GM18519 (cell line): Measurements from ENCODE around the gene KIR2DL1.
"Not testable (repeated sequence)": the region's sequence is repeated elsewhere in the genome, so short reads cannot be mapped to it uniquely, and the experiment has no call there.

ENCODE experiments used
- ATAC-seq: cut with Tn5 transposase; IDR thresholded peaks from one replicate; pipeline ENCODE4 v1.9.1; 2021; ENCODE audit warnings: mild to moderate bottlenecking, moderate library complexity; ENCODE audit not compliant: unreplicated experiment, low FRiP score

The KIR2DL1 gene

DNA sequence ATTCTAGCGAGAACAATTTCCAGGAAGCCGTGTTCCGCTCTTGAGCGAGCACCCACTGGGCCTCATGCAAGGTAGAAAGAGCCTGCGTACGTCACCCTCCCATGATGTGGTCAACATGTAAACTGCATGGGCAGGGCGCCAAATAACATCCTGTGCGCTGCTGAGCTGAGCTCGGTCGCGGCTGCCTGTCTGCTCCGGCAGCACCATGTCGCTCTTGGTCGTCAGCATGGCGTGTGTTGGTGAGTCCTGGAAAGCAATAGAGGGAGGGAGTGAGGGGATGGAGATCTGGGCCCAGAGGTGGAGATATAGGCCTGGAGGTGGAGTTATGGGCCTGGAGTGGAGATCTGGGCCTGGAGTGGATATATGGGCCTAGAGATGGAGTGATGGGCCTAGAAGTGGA, at the start of gene KIR2DL1:
Gene KIR2DL1 (plus strand): TSS at position 148 of the 400 bp plus-strand sequence. CDS start 58 bp downstream, at position 206.
- ATAC-seq, result not testable (repeated sequence)

DNA sequence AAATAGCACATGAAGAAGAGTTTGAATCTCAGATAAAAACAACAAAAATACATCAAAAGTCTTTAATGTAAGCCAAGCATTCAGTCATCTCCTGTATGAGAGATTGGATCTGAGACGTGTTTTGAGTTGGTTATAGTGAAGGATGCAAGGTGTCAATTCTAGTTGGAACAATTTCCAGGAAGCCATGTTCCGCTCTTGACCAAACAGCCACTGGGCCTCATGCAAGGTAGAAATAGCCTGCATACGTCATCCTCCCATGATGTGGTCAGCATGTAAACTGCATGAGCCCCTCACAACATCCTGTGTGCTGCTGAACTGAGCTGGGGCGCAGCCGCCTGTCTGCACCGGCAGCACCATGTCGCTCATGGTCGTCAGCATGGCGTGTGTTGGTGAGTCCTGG, 45.5 kb upstream of the KIR2DL1 start, which contains the start of gene KIR3DL3:
Gene KIR3DL3 (plus strand): TSS at position 301 of the 400 bp plus-strand sequence. CDS start 55 bp downstream, at position 356.
- no peak for ATAC-seq

DNA sequence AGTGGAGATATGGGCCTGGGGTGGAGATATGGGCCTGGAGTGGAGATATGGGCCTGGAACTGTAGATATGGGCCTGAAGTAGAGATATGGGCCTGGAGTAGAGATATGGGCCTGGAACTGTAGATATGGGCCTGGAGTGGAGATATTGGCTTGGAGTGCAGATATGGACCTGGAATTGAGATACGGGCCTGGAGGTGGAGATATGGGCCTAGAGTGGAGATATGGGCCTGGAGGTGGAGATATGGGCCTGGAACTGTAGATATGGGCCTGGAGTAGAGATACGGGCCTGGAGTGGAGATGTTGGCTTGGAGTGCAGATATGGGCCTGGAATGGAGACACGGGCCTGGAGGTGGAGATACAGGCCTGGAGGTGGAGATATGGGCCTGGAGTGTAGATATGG, 44.9 kb upstream of the KIR2DL1 start:
- ATAC-seq, result no peak

DNA sequence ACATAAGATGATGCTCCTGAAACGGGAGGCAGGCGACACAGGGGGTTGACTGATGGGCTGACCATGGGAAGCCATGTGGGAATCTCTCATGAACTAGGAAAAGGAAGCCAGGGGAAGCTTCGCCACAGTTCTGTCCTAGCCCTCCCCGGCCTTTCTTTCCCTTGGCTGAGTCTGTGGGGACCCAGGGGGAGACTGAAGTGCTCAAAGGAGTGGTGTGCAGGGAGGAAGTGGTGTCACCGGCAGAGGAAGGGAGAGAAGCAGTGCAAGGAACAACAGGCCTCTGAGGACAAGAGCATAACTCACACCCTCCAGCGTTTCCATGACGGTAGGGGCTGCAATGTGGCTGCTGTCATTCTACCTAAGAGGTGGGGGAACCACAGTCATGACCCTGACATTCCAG, 44.3 kb upstream of the KIR2DL1 start:
- no peak for ATAC-seq

DNA sequence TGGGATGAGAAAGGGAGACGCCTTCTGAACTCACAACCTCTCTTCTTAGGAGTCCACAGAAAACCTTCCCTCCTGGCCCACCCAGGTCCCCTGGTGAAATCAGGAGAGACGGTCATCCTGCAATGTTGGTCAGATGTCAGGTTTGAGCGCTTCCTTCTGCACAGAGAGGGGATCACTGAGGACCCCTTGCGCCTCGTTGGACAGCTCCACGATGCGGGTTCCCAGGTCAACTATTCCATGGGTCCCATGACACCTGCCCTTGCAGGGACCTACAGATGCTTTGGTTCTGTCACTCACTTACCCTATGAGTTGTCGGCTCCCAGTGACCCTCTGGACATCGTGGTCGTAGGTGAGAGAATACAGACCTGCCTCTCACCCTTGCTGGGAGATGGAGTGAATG, 42.0 kb upstream of the KIR2DL1 start:
- ATAC-seq, result no peak

DNA sequence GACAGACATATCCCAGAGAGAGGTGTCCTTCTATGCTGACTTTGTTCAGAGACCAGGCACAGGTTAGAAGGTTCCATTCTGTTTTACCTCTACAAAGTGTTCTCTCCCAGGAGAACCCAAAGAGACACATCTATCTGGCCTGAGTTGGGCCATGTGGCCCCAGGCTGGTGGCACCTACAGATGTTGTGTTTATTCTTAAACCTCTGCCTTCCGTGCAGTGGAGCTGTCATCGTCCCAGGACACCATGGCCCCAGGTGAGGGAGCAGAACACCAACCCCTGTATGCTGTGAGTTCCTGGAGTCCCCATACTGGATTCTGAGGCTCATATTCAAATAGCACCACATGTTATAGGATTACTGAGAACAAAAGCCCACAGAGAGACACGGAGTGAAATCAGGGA, 41.4 kb upstream of the KIR2DL1 start:
- ATAC-seq, result no peak

DNA sequence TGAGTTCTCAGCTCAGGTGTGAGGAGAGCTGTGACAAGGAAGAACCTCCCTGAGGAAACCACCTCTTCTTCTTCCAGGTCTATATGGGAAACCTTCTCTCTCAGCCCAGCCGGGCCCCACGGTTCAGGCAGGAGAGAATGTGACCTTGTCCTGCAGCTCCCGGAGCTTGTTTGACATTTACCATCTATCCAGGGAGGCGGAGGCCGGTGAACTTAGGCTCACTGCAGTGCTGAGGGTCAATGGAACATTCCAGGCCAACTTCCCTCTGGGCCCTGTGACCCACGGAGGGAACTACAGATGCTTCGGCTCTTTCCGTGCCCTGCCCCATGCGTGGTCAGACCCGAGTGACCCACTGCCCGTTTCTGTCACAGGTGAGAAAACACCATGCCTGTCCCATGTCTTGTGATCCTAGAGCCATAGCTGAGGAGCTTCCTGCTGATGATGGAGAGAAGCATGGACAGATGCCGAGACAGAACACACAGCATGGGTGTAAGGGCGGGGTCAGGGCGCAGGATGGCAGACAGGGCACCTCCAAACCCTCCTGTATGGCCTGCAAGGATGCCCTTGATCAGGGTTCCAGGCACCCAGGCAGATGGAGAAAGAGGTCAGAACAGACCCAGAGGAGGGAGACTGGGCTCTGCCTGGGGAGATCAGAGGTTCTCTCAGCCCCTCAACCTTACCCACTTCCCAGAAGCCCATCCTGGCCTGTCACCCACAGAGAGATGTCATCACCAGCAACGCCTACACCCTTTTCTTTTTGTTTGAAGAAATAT, 40.0 kb upstream of the KIR2DL1 start:
- no peak for ATAC-seq

DNA sequence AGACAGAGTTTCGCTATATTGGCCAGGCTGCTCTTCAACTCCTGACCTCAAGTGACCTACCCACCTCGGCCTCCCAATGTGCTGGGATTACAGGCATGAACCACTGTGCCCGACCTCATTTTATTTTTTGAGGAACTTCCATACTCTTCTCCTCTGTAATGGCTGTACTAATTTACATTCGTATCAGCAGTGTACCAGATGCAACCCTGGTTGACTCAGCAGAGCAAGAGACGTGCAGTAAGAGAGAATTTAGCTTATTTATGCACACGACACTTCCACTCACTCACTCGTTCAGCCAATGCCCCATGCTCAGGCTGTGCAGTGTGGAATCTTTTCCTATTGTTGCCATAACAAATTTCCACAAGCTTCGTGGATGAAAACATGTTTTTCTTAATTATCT, 38.4 kb upstream of the KIR2DL1 start:
- ATAC-seq, result no peak

DNA sequence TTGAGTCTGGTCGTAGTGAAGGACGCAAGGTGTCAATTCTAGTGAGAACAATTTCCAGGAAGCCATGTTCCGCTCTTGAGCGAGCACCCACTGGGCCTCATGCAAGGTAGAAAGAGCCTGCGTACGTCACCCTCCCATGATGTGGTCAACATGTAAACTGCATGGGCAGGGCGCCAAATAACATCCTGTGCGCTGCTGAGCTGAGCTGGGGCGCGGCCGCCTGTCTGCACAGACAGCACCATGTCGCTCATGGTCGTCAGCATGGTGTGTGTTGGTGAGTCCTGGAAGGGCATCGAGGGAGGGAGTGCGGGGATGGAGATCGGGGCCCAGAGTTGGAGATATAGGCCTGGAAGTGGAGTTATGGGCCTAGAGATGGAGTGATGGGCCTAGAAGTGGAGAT, 31.3 kb upstream of the KIR2DL1 start, which contains the start of gene KIR2DL3:
Gene KIR2DL3 (plus strand): TSS at position 208 of the 400 bp plus-strand sequence. CDS start 33 bp downstream, at position 241.
- not testable (repeated sequence) for ATAC-seq

DNA sequence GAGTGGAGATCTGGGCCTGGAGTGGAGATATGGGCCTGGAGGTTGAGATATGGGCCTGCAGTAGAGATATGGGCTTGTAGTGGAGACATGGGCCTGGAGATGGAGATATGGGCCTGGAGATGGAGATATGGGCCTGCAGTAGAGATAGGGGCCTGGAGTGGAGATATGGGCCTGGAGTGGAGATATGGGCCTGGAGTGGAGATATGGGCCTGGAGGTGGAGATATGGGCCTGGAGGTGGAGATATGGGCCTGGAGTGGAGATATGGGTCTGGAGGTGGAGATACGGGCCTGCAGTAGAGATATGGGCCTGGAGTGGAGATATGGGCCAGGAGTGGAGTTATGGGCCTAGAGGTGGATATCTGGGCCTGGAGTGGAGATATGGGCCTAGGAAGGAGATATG, 30.9 kb upstream of the KIR2DL1 start:
- ATAC-seq, result no peak

DNA sequence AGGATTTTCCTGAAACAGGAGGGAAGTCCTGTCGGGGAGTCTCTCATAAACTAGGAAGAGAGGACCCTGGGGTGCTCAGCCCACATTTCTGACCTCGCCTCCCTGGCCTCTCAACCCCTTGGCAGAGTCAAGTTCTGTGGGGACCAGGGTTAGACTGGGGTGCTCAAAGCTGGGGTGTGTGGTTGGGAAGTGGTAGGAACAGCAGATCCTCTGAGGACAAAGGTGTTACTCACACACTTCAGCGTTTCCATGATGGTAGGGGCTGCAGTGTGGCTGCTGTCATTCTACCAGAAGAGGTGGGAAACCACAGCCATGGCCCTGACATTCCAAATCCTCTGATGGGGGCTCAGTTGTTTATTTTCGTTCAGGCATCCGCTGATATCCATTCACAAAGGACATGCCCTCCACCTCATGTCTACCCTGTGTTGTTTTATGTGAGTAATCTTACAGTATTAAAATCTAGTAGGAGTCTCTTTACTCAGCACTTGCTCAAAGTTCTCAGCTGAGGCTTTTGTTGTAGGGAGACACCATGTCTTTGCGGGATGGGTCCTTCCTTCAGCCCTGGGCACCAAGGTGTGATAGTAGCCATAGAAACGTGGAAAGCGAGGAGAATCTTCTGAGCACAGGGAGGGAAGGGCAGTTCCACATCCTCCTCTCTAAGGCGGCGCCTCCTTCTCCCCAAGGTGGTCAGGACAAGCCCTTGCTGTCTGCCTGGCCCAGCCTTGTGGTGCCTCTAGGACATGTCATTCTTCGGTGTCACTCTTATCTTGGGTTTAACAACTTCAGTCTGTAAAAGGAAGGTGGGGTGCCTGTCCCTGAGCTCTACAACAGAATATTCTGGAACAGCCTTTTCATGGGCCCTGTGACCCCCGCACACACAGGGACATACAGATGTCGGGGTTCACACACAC, 29.8 kb upstream of the KIR2DL1 start:
- no peak for ATAC-seq

DNA sequence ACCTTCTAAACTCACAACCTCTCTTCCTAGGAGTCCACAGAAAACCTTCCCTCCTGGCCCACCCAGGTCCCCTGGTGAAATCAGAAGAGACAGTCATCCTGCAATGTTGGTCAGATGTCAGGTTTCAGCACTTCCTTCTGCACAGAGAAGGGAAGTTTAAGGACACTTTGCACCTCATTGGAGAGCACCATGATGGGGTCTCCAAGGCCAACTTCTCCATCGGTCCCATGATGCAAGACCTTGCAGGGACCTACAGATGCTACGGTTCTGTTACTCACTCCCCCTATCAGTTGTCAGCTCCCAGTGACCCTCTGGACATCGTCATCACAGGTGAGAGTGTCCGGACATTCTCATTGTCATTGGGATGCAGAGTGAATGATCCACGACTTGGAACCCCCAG, 27.6 kb upstream of the KIR2DL1 start:
- not testable (repeated sequence) for ATAC-seq

DNA sequence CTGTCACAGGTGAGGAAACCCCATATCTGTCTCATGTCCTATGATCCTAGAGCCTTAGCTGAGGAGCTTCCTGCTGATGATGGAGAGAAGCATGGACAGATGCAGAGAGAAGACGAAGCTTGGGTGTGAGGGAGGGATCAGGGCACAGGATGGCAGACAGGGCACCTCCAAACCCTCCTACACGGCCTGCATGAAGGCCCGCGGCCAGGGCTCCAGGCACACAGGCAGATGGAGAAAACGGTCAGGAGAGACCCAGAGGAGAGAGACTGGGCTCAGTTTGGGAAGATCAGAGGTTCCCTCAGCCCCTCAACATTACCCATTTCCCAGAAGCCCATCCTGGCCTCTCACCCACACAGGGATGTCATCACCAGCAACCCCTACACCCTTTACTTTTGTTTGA, 25.5 kb upstream of the KIR2DL1 start:
- ATAC-seq, result not testable (repeated sequence)

DNA sequence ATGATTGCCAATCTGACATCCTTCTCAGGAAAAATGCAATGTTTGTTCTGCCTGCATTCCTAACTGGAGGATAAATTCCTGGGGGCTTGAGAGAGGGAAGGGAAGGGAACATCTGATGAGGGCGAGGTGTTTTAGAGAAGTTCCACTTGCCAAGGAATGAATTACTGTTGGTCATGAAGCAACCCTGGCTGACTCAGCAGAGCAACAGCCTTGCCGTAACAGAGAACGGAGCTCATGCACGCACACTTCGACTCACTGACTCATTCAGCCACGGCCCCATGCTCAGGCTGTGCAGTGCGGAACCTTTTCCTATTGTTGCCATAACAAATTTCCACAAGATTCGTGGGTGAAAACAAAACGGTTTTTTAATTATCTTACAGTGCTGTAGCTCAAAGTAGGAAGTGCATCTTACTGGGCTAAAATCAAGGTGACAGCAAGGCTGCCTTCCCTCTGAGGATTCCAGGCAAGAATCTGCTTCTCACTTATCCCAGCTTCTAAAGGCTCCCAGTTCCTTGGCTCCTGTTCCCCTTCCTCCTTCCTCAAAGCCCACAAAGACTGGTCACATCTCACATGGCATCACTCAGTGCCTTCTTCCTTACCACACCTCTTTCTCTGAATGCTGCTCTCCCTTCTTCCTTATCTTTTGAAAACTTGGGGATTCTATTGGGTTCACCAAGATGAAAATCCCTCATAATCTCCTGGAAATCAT, 21.8 kb upstream of the KIR2DL1 start:
- not testable (repeated sequence) for ATAC-seq

DNA sequence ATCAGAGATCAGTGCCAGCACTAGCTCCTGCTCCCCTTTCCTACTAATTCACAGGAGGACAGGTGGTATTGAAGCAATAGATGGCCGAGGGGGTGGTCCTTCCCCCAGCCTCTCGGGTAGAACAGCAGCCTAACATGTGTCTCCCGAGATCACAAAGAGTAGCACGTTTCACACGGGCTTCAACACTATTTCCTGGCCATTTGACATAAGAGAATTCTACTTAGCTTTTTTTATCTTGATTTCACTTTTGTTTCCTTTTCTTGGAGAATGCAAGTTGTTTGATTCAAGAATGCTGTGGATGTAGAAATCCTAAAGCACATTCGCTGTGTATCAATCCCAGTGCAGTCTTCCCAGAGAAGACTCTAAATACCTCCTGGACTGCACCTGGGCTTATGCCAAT, 19.3 kb upstream of the KIR2DL1 start:
- not testable (repeated sequence) for ATAC-seq

DNA sequence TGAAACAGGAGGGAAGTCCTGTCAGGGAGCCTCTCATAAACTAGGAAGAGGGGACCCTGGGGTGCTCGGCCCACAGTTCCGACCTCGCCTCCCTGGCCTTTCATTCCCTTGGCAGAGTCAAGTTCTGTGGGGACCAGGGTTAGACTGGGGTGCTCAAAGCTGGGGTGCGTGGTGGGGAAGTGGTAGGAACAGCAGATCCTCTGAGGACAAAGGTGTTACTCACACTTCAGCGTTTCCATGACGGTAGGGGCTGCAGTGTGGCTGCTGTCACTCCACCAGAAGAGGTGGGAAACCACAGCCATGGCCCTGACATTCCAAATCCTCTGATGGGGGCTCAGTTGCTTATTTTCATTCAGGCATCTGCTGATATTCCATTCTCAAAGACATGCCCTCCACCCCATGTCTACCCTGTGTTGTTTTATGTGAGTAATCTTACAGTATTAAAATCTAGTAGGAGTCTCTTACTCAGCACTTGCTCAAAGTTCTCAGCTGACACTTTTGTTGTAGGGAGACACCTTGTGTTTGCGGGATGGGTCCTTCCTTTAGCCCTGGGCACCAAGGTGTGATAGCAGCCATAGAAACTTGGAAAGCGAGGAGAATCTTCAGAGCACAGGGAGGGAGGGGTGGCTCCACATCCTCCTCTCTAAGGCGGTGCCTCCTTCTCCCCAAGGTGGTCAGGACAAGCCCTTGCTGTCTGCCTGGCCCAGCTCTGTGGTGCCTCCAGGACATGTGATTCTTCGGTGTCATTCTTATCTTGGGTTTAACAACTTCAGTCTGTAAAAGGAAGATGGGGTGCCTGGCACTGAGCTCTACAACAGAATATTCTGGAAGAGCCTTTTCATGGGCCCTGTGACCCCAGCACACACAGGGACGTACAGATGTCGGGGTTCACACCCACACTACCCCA, 13.1 kb upstream of the KIR2DL1 start:
- not testable (repeated sequence) for ATAC-seq

DNA sequence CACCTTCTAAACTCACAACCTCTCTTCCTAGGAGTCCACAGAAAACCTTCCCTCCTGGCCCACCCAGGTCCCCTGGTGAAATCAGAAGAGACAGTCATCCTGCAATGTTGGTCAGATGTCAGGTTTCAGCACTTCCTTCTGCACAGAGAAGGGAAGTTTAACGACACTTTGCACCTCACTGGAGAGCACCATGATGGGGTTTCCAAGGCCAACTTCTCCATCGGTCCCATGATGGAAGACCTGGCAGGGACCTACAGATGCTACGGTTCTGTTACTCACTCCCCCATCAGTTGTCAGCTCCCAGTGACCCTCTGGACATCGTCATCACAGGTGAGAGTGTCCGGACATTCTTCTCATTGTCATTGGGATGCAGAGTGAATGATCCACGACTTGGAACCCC, 11.0 kb upstream of the KIR2DL1 start:
- not testable (repeated sequence) for ATAC-seq

DNA sequence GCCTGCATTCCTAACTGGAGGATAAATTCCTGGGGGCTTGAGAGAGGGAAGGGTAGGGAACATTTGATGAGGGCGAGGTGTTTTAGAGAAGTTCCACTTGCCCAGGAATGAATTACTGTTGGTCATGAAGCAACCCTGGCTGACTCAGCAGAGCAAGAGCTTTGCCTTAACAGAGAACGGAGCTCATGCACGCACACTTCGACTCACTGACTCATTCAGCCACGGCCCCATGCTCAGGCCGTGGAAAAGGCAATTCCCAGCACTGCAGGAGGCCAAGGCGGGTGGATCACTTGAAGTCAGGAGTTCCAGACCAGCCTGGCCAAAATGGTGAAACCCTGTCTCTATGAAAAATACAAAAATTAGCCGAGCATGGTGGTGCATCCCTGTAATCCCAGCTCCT, 5.4 kb upstream of the KIR2DL1 start:
- not testable (repeated sequence) for ATAC-seq

DNA sequence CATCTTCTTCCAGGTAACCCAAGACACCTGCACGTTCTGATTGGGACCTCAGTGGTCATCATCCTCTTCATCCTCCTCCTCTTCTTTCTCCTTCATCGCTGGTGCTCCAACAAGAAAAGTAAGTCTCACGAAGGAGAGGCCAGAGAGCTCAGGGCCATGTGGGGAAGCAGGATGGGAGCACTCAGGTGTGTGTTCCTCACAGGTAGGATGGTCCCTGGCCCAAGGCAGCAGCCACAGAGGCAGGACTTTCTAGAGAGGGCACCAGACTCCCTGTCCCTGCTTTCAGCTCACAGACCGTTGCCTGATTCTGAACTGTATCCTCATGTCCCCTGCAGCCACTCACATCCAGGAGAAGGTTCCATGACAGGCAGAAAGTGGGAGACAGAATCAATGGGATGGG, 3.1 kb upstream of the KIR2DL1 start:
- not testable (repeated sequence) for ATAC-seq

DNA sequence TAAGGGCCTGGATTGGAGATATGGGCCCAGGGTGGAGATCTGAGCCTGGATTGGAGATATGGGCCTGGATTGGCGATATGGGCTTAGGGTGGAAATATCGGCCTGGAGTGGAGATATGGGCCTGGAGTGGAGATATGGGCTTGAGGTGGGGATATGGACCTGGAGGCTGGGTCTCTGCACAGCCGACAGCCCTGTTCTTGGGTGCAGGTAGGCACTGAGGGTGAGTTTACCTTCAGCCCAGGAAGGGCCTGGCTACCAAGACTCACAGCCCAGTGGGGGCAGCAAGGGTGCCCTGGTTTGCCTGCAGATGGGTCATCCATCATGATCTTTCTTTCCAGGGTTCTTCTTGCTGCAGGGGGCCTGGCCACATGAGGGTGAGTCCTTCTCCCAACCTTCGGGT, 918 bp downstream of the KIR2DL1 start:
- not testable (repeated sequence) for ATAC-seq
